22Rv1 (cell line): Measurements from ENCODE around the gene ATP8B3.
A peak's percentile ranks its signal among the peaks of the same experiment; 100 is the strongest.

Experiments used
- H3K27ac ChIP-seq: fragments of 450-650 bp; 2 replicates; pipeline ENCODE4 v1.5.1; 2017
- ZFX ChIP-seq: fragments of 450-650 bp; IDR thresholded peaks from 2 replicates; pipeline ENCODE4 v1.6.1; 2017; ENCODE audit warnings: antibody characterized with exemption, borderline replicate concordance
- TF ChIP-seq, protein P1 (sequence below): fragments of 450-650 bp; IDR thresholded peaks from 2 replicates; pipeline ENCODE4 v1.5.1; 2017; ENCODE audit warnings: mild to moderate bottlenecking

ATP8B3 gene

GRCh38 chr19:1849886-1850398, 37.9 kb upstream of the ATP8B3 start:
- peak overlapping the region; percentile 30 for H3K27ac ChIP-seq
- TF ChIP-seq ZFX = no peak
- TF ChIP-seq, protein P1, sequence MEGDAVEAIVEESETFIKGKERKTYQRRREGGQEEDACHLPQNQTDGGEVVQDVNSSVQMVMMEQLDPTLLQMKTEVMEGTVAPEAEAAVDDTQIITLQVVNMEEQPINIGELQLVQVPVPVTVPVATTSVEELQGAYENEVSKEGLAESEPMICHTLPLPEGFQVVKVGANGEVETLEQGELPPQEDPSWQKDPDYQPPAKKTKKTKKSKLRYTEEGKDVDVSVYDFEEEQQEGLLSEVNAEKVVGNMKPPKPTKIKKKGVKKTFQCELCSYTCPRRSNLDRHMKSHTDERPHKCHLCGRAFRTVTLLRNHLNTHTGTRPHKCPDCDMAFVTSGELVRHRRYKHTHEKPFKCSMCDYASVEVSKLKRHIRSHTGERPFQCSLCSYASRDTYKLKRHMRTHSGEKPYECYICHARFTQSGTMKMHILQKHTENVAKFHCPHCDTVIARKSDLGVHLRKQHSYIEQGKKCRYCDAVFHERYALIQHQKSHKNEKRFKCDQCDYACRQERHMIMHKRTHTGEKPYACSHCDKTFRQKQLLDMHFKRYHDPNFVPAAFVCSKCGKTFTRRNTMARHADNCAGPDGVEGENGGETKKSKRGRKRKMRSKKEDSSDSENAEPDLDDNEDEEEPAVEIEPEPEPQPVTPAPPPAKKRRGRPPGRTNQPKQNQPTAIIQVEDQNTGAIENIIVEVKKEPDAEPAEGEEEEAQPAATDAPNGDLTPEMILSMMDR = no peak

DNA sequence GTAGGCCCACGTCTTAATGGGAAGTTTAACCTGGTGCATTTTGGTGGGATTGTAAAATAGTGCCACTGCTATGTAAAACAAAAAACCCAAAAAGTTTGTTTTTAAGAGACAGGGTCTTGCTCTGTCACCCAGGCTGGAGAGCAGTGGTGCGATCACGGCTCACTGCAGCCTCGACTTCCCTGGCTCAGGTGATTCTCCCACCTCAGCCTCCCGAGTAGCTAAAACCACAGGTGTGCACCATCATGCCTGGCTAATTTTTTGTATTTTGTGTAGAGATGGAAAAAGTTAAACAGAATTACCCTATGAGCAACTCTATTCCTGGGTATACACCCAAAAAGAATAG, 37.0 kb upstream of the ATP8B3 start:
- H3K27ac ChIP-seq = peak overlapping the region; percentile 91
- TF ChIP-seq, protein P1 = no peak
- TF ChIP-seq ZFX = no peak

DNA sequence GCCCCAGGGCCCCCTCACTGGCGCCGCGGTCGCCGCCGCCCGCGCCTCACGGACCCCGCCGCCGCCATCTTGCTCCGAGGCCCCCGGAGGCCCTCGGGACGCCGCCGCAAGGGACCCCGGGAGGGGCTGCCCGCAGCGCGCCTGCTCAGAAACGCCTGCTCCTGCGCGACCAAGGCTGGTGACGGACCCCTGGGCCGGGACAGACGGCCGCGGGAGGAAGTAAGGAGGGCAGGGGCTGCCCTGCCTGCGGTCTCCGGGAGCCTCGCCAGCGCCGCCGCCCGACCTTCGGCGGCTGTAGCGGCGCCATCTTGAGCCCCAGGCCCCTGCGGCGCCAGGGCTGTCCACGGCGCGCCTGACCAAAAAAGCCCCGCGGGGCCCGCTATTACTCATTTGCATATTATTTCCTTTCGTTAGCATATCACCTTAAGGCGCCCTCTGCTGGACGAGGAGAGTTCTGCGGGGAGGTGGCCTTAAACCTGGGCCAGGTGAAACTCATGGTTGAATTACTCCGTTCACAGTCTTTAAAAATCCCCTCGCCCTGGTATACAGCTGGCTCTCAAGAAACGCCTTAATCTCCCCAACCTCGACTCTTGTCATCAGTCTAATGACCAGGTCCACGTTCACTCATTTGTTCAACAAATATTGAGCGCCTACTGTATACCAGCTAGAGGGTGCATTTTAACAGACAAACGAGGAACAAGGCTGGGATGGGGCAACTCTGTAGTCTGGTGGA, 36.5 kb upstream of the ATP8B3 start, which contains the start of gene REXO1:
Gene REXO1 (minus strand): TSS at position 85 of the 733 bp plus-strand sequence. CDS start 125 bp downstream, outside the sequence.
- TF ChIP-seq, protein P1 = peak; percentile 92
- TF ChIP-seq ZFX = no peak
- peak within 1 kb of the TSS; percentile 91 for H3K27ac ChIP-seq

DNA sequence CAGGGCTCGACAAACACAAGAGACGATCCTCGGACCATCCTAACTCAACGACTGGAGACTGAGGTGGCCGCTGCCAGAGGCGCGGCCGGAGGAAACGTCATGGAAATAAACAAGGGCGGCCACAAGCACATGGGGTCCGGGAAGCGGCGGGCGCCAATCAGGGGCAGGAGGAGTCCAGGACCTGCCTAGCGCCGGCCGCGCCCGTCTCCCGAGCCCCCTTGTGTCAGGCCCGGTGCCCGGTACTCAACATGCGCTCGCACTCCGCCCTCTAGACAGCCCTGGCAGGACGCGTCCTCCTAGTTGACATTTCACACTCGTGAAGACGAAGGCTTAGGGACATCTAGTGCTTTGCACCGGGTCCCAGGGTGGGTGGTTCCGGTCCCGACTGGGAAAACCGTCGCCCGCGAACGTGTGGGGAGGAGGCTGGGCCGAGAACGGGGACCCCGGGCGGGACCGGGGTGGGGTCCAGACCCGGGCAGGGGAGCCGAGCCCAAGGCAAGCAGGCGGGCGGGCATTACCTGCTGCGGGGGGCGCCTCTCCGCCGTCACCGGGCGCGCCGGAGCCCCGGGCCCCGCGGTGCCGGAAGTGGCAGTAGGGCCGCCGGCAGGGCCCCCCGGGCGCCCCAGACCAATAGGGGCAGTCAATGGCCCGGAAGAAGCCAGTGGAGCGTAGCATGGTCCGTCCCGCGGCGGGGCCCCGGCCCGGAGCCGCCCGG, 35.8 kb upstream of the ATP8B3 start:
- TF ChIP-seq, protein P1 = no peak
- TF ChIP-seq ZFX = no peak
- peak overlapping the region; percentile 91 for H3K27ac ChIP-seq

DNA sequence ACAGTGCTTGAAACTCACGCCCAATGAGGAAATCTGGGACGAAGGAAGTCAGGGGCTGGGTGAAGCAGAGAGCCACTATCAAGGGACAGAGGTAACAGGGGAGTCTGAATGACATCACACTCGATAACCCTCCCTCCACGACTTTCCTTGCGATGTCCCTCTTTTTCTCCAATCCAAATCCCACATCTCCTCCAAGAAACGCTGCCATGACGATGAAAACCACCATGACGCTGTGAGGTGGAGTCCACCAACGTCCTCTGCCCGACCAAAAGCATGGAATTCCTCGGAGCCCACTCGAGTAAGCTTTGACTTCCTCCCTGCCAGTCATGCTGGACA, 35.2 kb upstream of the ATP8B3 start:
- TF ChIP-seq ZFX = no peak
- TF ChIP-seq, protein P1 = no peak
- H3K27ac ChIP-seq = peak overlapping the region; percentile 91

DNA sequence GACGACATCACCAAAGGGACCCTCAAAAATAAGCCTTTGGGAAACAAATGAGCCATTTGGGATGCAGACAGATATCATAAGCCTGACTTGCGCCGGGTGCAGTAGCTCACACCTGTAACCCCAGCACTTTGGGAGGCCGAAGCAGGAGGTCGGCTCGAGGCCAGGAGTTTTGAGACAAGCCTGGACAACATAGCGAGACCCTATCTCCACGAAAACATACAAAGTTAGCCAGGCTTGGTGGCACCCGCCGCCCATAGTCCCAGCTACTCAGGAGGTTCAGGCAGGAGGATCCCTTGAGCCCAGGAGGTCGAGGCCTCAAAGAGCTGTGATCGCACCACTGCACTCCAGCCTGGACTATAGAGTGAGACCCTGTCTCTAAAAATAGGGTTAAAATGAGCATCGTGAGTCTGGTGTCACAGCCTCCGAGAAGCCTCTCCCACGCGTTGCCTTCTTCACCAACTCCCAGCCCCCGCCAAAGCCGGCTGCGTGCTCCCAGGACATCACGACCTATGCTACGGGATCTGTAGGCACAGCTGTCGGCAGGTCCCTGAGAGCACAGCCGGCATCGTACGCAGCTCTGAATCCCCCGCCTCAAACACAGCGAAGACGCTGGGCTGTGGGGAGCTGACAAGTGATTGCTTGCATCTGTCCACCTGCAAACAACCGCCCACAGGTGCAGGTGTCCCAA, 34.6 kb upstream of the ATP8B3 start:
- H3K27ac ChIP-seq = peak overlapping the region; percentile 91; the same call in 1 of the 2 replicates
- no peak for TF ChIP-seq ZFX
- TF ChIP-seq, protein P1 = no peak
